ENCODE measurements around the gene PKMYT1. TPM values are rescaled to one million over a fixed set of nuclear protein-coding genes. Genes with fewer than 3 reads are reported as not detected.

Gene PKMYT1
- total RNA-seq, result 9.6 and 11.4 TPM in 2 replicates

GRCh38 chr16:2980227-2981176 is at the start of gene PKMYT1:
PKMYT1 (minus strand) TSS chr16:2980446; CDS start chr16:2979657, 789 bp downstream.

GRCh38 chr16:3023669-3024478 is 43.6 kb upstream of the PKMYT1 start, which contains the start of the genes HCFC1R1 and THOC6:
HCFC1R1 (minus strand) TSS chr16:3023942; CDS start chr16:3023941, 1 bp downstream.
THOC6 (plus strand) TSS chr16:3024035; CDS start chr16:3024327, 292 bp downstream.

GRCh38 chr16:3020247-3020603 is 40.0 kb upstream of the PKMYT1 start, which contains the start of gene TNFRSF12A:
TNFRSF12A (plus strand) TSS chr16:3020368; CDS start chr16:3020398, 30 bp downstream.

GRCh38 chr16:3017794-3018506 is 37.7 kb upstream of the PKMYT1 start, which contains the start of gene CLDN6:
CLDN6 (minus strand) TSS chr16:3018183; CDS start chr16:3016021, 2,162 bp downstream.

GRCh38 chr16:3012828-3013420 is 32.7 kb upstream of the PKMYT1 start, which contains the start of gene CLDN9:
CLDN9 (plus strand) TSS chr16:3012923; CDS start chr16:3013363, 440 bp downstream.

GRCh38 chr16:2968738-2969544 is 11.3 kb downstream of the PKMYT1 start, which contains the start of gene PAQR4:
PAQR4 (plus strand) TSS chr16:2969348; CDS start chr16:2969675, 327 bp downstream.

GRCh38 chr16:2963723-2964474 is 16.3 kb downstream of the PKMYT1 start, which contains the start of gene KREMEN2:
KREMEN2 (plus strand) TSS chr16:2964275; CDS start chr16:2964521, 246 bp downstream.

Small RNA genes within 50 kb of the gene (small RNA-seq; reads per million reads assigned to genes)
- gene LINC00514, result not detected

Other genes with a start within 250 kb of the PKMYT1 start
- gene SRRM2, start 227.8 kb downstream of the PKMYT1 start, total RNA-seq, result 90.4 and 114 TPM in 2 replicates
- gene ELOB, start 203.2 kb downstream of the PKMYT1 start, total RNA-seq, result 231 and 236 TPM in 2 replicates
- gene PRSS33, start 192.9 kb downstream of the PKMYT1 start, total RNA-seq, result not detected in 2 replicates
- not detected in 2 replicates for gene PRSS41, start 182.0 kb downstream of the PKMYT1 start, total RNA-seq
- 0.33 and 1.2 TPM in 2 replicates for gene PRSS21, start 163.2 kb downstream of the PKMYT1 start, total RNA-seq
- 0.33 TPM in 1 of 2 replicates, not detected in the other for gene ZG16B, start 150.1 kb downstream of the PKMYT1 start, total RNA-seq
- gene PRSS22, start 122.3 kb downstream of the PKMYT1 start, total RNA-seq, result not detected in 2 replicates
- 44.9 and 49.0 TPM in 2 replicates for gene FLYWCH2, start 97.2 kb downstream of the PKMYT1 start, total RNA-seq
- 26.0 and 37.6 TPM in 2 replicates for gene FLYWCH1, start 68.5 kb downstream of the PKMYT1 start, total RNA-seq
- gene KREMEN2, start 16.2 kb downstream of the PKMYT1 start, total RNA-seq, result not detected in 2 replicates
- 11.8 and 13.9 TPM in 2 replicates for gene PAQR4, start 11.1 kb downstream of the PKMYT1 start, total RNA-seq
- gene CLDN9, start 32.5 kb upstream of the PKMYT1 start, total RNA-seq, result not detected in 2 replicates
- gene CLDN6, start 37.7 kb upstream of the PKMYT1 start, total RNA-seq, result under 0.01 TPM in 1 of 2 replicates, not detected in the other
- 116 and 149 TPM in 2 replicates for gene TNFRSF12A, start 39.9 kb upstream of the PKMYT1 start, total RNA-seq
- gene HCFC1R1, start 43.5 kb upstream of the PKMYT1 start, total RNA-seq, result 6.8 and 19.9 TPM in 2 replicates
- gene THOC6, start 43.6 kb upstream of the PKMYT1 start, total RNA-seq, result 24.8 and 35.3 TPM in 2 replicates
- not detected in 2 replicates for gene BICDL2, start 56.5 kb upstream of the PKMYT1 start, total RNA-seq
- gene MMP25, start 66.1 kb upstream of the PKMYT1 start, total RNA-seq, result under 0.01 and 0.10 TPM in 2 replicates
- gene IL32, start 85.2 kb upstream of the PKMYT1 start, total RNA-seq, result 101 and 214 TPM in 2 replicates
- gene ZSCAN10, start 118.8 kb upstream of the PKMYT1 start, total RNA-seq, result not detected in 2 replicates
- 21.4 and 35.3 TPM in 2 replicates for gene ZNF205, start 132.1 kb upstream of the PKMYT1 start, total RNA-seq
- gene ZNF213, start 154.6 kb upstream of the PKMYT1 start, total RNA-seq, result 4.8 and 5.6 TPM in 2 replicates
- 0.33 TPM in 1 of 2 replicates, not detected in the other for gene OR1F1, start 207.8 kb upstream of the PKMYT1 start, total RNA-seq

Measured in vein endothelial cell (primary cell).